GM19025 (cell line): Measurements from ENCODE around the gene DHFR2.

Source experiments
- ATAC-seq: cut with Tn5 transposase; IDR thresholded peaks from one replicate; pipeline ENCODE4 v1.9.1; 2021; ENCODE audit warnings: mild to moderate bottlenecking, low read depth, moderate library complexity; ENCODE audit not compliant: unreplicated experiment

The DHFR2 gene

GRCh38 chr3:94008253-94008652, 54.5 kb downstream of the DHFR2 start:
- no peak for ATAC-seq
